Neural progenitor cell (in vitro differentiated cells): ENCODE data around the gene FAM53A. TPM values are rescaled to one million over a fixed set of nuclear protein-coding genes. Genes with fewer than 3 reads are reported as not detected.

Source experiments
- DNase-seq: peaks from one replicate; pipeline ENCODE4 v3.0.0-alpha.2; 2016; ENCODE audit warnings: low spot score
- H2AFZ ChIP-seq: fragments of 200-600 bp; sonication (generic); replicated peaks from 2 replicates; pipeline ENCODE4 v1.6.1; 2016; ENCODE audit warnings: antibody characterized with exemption
- H3F3A ChIP-seq: fragments of 200-600 bp; sonication (generic); 2 replicates; pipeline ENCODE4 v1.6.1; 2016; ENCODE audit warnings: antibody characterized with exemption, low read depth
- H3K27ac ChIP-seq: fragments of 200-600 bp; sonication (generic); 2 replicates; pipeline ENCODE4 v1.5.1; 2016; ENCODE audit warnings: mild to moderate bottlenecking
- H3K27me3 ChIP-seq: fragments of 200-600 bp; sonication (generic); 2 replicates; pipeline ENCODE4 v1.6.1; 2016; ENCODE audit warnings: mild to moderate bottlenecking, moderate library complexity
- H3K36me3 ChIP-seq: fragments of 200-600 bp; sonication (generic); 2 replicates; pipeline ENCODE4 v1.5.1; 2016
- H3K4me1 ChIP-seq: fragments of 200-600 bp; sonication (generic); 2 replicates; pipeline ENCODE4 v1.6.1; 2016; ENCODE audit warnings: mixed run types
- H3K4me2 ChIP-seq: fragments of 200-600 bp; sonication (generic); 2 replicates; pipeline ENCODE4 v1.6.1; 2016
- H3K4me3 ChIP-seq: fragments of 200-600 bp; sonication (generic); 2 replicates; pipeline ENCODE4 v1.5.1; 2016
- H3K79me2 ChIP-seq: fragments of 200-600 bp; sonication (generic); 2 replicates; pipeline ENCODE4 v1.6.1; 2016; ENCODE audit warnings: low read depth
- H3K9ac ChIP-seq: fragments of 200-600 bp; sonication (generic); 2 replicates; pipeline ENCODE4 v1.6.1; 2016
- H3K9me3 ChIP-seq: fragments of 200-600 bp; sonication (generic); 2 replicates; pipeline ENCODE4 v1.5.1; 2016; ENCODE audit warnings: low read depth
- H4K20me1 ChIP-seq: fragments of 200-600 bp; sonication (generic); 2 replicates; pipeline ENCODE4 v1.6.1; 2016; ENCODE audit warnings: low read depth
- H3K27ac Mint-ChIP-seq: 3 replicates; pipeline ENCODE4 v1.8.0; 2021; ENCODE audit warnings: mixed read lengths
- H3K27me3 Mint-ChIP-seq: 2 replicates; pipeline ENCODE4 v1.8.0; 2022; ENCODE audit warnings: low read depth, mild to moderate bottlenecking, inconsistent platforms, moderate library complexity, mixed read lengths; ENCODE audit not compliant: insufficient read depth
- H3K36me3 Mint-ChIP-seq: 3 replicates; pipeline ENCODE4 v1.8.0; 2021; ENCODE audit warnings: mixed read lengths
- H3K4me1 Mint-ChIP-seq: 3 replicates; pipeline ENCODE4 v1.8.0; 2021; ENCODE audit warnings: mixed read lengths
- H3K4me3 Mint-ChIP-seq: 3 replicates; pipeline ENCODE4 v1.8.0; 2021; ENCODE audit warnings: mild to moderate bottlenecking, moderate library complexity, mixed read lengths
- H3K9me3 Mint-ChIP-seq: 3 replicates; pipeline ENCODE4 v1.8.0; 2020; ENCODE audit warnings: mixed read lengths
- CTCF ChIP-seq: fragments of 200-600 bp; sonication (generic); IDR thresholded peaks from 2 replicates; pipeline ENCODE4 v1.5.1; 2017; ENCODE audit warnings: antibody characterized with exemption, mild to moderate bottlenecking
- EZH2 ChIP-seq: fragments of 200-600 bp; sonication (generic); IDR thresholded peaks from 2 replicates; pipeline ENCODE4 v1.6.1; 2017; ENCODE audit warnings: antibody characterized with exemption, mild to moderate bottlenecking, moderate library complexity
- EZH2phosphoT487 ChIP-seq: fragments of 200-600 bp; sonication (generic); IDR thresholded peaks from 2 replicates; pipeline ENCODE4 v1.6.1; 2017; ENCODE audit warnings: antibody characterized with exemption
- total RNA-seq: library from RNA; depleted of rRNA; stranded (reverse); fragments of >200 nt; gene quantifications from 2 replicates; pipeline ENCODE4 v1.2.3, GENCODE V29; 2015; ENCODE audit warnings: low replicate concordance

FAM53A gene
- total RNA-seq, 1 donor from 2014 or later = 3.2 TPM

DNA sequence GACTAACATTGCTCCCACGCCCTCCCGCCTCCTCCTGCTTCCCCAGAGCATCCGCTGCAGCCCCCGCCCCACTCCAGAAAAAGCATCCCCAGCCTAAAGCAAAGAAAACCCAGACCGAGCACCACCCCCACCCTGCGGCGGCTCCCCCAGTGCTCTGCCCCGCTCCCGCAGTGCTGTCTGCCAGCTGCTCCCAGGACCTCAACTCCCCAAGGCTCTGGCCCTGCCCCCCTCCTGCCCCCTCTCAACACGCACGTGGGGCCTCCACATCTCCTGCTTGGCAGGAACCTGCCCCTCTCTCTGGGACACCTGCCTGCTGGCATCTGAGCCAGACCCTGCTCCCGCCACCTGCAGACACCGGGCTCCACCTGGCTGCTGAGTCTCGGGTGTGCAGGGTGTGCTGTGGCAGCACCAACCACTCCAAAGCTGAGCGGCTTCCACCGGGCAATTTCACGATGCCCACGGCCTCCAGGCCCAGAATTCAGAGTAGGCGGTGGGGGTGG is 79.4 kb downstream of the FAM53A start:
- H3F3A ChIP-seq = no peaks in the 10 kb centered on the region
- peaks cover 33% of the 10 kb centered on the region for H3K4me1 Mint-ChIP-seq
- H3K4me3 ChIP-seq = no peak overlapping the region
- H3K36me3 Mint-ChIP-seq = no peaks in the 10 kb centered on the region
- H3K4me3 Mint-ChIP-seq = no peak overlapping the region
- no peak overlapping the region for H3K4me2 ChIP-seq
- TF ChIP-seq EZH2phosphoT487 (no peak), CTCF (no peak), EZH2 (no peak)
- peaks cover 16% of the 10 kb centered on the region for H3K4me1 ChIP-seq
- no peaks in the 10 kb centered on the region for H3K27me3 ChIP-seq
- H4K20me1 ChIP-seq = no peaks in the 10 kb centered on the region
- no peak overlapping the region for H3K27ac ChIP-seq
- H3K9ac ChIP-seq = no peak overlapping the region
- no peaks in the 10 kb centered on the region for H3K9me3 ChIP-seq
- H3K27ac Mint-ChIP-seq = no peak overlapping the region
- H3K36me3 ChIP-seq = no peaks in the 10 kb centered on the region
- peaks cover 2% of the 10 kb centered on the region for H3K27me3 Mint-ChIP-seq
- no peaks in the 10 kb centered on the region for H3K79me2 ChIP-seq
- no peaks in the 10 kb centered on the region for H3K9me3 Mint-ChIP-seq
- DNase-seq = no peak
- no peak overlapping the region for H2AFZ ChIP-seq

GRCh38 chr4:1604181-1604705 is 79.9 kb downstream of the FAM53A start:
- Histone ChIP-seq H3K27ac (no peak overlapping the region), H3K79me2 (no peaks in the 10 kb centered on the region), H3K4me2 (no peak overlapping the region), H3K27me3 (no peaks in the 10 kb centered on the region), H3K9ac (no peak overlapping the region), H3K9me3 (no peaks in the 10 kb centered on the region), H3K4me3 (no peak overlapping the region), H3K4me1 (peaks cover 16% of the 10 kb centered on the region), H3K36me3 (no peaks in the 10 kb centered on the region), H4K20me1 (no peaks in the 10 kb centered on the region), H2AFZ (no peak overlapping the region), H3F3A (no peaks in the 10 kb centered on the region)
- Mint-ChIP-seq H3K4me3 (no peak overlapping the region), H3K36me3 (no peaks in the 10 kb centered on the region), H3K4me1 (peaks cover 30% of the 10 kb centered on the region), H3K27me3 (peaks cover 2% of the 10 kb centered on the region), H3K27ac (no peak overlapping the region), H3K9me3 (no peaks in the 10 kb centered on the region)
- TF ChIP-seq CTCF = no peak
- TF ChIP-seq EZH2phosphoT487 = no peak
- TF ChIP-seq EZH2 = no peak
- DNase-seq = no peak

GRCh38 chr4:1603413-1604135 is 80.5 kb downstream of the FAM53A start:
- no peak for DNase-seq
- Mint-ChIP-seq H3K4me1 (peaks cover 29% of the 10 kb centered on the region), H3K27me3 (peaks cover 2% of the 10 kb centered on the region), H3K4me3 (no peak overlapping the region), H3K9me3 (no peaks in the 10 kb centered on the region), H3K27ac (no peak overlapping the region), H3K36me3 (no peaks in the 10 kb centered on the region)
- Histone ChIP-seq H3F3A (no peaks in the 10 kb centered on the region), H4K20me1 (no peaks in the 10 kb centered on the region), H2AFZ (no peak overlapping the region), H3K4me1 (peaks cover 16% of the 10 kb centered on the region), H3K27me3 (no peaks in the 10 kb centered on the region), H3K9ac (no peak overlapping the region), H3K9me3 (no peaks in the 10 kb centered on the region), H3K4me3 (no peak overlapping the region), H3K4me2 (no peak overlapping the region), H3K36me3 (no peaks in the 10 kb centered on the region), H3K27ac (no peak overlapping the region), H3K79me2 (no peaks in the 10 kb centered on the region)
- no peak for TF ChIP-seq EZH2
- TF ChIP-seq CTCF = no peak
- TF ChIP-seq EZH2phosphoT487 = no peak
